ENCODE results near the gene GJB4. TPM values are rescaled to one million over a fixed set of nuclear protein-coding genes. Genes with fewer than 3 reads are reported as not detected.
"Not testable (repeated sequence)": the region's sequence is repeated elsewhere in the genome, so short reads cannot be mapped to it uniquely, and the experiment has no call there.

Gene GJB4
- total RNA-seq, 1 experiment from 2014 or later: not detected

DNA sequence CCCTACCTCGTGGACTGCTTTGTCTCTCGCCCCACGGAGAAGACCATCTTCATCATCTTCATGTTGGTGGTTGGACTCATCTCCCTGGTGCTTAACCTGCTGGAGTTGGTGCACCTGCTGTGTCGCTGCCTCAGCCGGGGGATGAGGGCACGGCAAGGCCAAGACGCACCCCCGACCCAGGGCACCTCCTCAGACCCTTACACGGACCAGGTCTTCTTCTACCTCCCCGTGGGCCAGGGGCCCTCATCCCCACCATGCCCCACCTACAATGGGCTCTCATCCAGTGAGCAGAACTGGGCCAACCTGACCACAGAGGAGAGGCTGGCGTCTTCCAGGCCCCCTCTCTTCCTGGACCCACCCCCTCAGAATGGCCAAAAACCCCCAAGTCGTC is 35.2 kb downstream of the GJB4 start:
- no peak for DNase-seq (ENCODE audit: low read depth)

DNA sequence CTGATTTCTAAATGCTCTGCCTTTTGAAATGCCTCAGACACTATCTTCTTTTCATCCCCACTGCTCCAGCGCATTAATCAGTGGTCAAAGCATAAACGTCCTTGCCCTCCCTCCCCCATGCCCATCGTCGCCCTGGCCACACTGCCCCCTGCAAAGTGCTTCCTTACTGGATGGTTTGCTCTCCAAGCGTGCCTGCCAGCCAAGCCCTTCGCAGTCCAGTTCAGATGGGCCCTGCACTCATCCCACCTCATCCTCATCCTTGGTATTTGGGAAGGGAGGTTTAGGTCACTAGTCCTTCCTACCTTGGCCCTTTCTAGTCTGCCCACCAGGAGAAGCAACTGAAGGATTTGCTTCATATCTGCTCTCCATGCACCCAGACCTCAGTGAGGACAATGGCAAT is 36.4 kb downstream of the GJB4 start:
- no peak for DNase-seq (ENCODE audit: low read depth)

DNA sequence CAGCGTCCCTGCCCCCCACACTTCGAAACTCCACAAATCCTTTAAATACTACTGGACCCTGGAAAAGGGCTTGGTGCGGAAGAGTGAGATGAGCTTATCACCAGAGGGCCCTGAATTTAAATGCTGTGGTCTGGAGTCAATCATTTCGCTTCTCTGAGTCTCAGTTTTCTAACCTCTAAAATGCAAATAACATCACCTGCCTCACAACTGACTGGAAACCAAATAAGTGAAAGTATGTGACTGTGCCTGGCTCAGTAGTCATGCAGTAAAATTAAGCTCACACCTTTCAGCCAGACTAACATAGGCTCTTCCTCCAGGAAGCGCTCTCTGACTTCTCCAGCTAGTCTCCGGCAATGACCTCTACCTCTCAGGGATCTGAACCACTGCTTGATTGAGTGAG is 37.5 kb downstream of the GJB4 start:
- DNase-seq (ENCODE audit: low read depth): no peak

DNA sequence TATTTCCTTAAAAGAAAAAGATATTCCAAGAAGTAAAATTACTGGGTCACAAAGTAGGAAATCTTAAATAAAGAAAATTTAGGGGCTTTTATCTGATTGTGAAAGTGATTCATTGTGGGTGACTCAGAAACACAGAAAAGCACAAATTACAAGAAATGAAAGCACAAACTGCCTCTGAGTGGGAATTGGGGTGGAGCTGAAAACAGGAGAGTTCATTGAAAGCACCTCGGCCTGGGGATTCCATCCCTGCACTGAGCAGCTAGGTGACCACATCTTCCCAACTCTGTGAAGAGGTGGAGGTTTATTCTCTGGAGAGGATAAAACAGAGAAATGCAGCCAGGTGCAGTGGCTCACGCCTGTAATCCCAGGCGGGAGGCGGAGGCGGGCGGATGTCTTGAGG is 40.7 kb downstream of the GJB4 start:
- DNase-seq (ENCODE audit: low read depth): no peak

DNA sequence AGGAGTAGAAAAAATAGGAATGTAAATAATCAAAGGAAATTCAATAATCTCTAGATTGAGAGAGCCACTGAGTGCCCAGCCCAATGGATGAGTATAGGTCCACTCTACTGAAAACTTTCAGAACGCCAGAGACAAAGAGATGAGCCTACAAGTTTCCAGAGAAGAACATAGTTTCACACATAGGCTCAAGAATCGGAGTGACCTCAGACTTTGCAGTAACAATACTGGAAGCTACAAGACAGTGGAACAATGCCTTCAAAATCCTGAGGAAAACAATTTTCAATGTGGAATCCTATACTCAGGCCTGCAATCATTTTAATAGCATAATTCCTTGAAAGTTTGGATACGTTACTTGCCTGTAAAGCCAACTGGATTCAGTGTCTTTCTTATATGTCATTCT is 44.2 kb downstream of the GJB4 start:
- DNase-seq (ENCODE audit: low read depth): no peak

DNA sequence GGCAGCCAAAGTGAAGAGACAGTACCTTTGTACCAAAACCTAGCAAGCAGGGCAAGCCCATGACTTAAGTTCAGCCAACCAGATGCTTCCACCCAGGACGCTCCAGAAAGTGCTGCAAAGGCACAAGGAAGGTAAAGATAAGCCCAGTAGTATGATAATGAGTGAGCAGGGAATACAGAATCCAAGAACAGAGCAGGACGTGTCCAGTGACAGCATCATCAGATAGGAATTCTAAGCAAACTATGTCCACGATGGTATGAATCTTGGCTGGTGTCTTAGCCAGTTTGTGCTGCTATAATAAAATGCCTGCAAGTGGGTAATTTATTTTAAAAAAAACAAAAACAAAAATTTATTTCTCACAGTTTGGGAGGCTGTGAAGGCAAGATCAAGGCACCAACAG is 46.9 kb downstream of the GJB4 start:
- DNase-seq (ENCODE audit: low read depth): no peak

DNA sequence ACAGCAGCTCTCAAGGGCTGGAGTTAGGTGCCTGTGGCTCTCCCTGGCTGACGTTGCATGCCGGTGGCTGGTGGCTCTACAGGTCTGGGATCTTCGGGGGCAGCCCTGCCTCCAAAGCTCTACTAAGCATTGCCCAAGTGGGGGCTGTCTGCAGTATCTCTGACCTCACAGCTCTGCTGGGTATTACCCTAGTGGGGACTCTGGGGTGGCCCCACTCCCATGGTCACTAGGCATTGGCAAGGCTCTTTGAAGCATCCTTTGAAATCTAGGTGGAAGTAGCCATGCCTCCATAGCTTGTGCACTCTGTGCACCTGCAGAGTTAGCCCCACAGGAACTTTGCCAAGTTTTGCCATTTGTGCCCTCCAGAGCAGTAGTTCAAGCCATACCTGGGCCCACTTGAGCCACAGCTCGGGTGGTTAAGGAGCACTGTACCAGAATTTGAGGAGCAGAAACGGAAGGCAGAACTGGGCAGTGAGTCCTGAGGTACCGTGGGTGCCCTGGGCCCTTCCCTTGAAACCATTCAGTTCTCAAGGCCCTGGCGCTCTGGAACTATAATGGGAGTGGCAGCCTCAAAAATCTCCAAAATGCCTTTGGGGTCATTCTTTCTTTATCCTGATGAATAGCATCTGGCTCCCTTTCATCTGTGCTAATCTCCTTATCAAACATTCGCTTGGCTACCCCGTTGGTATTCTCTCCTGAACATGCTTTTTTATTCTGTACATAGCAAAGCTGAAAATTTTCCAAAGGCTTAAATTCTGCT is 48.7 kb downstream of the GJB4 start:
- DNase-seq (ENCODE audit: low read depth): no peak

DNA sequence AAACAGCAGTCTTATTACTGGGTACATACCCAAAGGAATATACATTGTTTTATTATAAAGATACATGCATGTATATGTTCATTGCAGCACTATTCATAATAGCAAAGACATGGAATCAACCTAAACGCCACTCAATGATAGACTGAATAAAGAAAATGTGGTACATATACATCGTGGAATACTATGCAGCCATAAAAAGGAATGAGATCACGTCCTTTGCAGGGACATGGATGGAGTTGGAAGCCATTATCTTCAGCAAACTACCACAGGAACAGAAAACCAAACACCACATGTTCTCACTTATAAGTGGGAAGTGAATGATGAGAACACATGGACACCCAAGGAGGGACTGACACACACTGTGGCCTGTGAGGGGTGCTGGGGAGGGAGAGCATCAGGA is 51.2 kb downstream of the GJB4 start:
- not testable (repeated sequence) for DNase-seq (ENCODE audit: low read depth)

Other genes starting within 250 kb of the GJB4 start
- not detected in 2 replicates for gene GJB5, start 4.7 kb upstream of the GJB4 start, total RNA-seq (2014; rRNA removed)
- gene GJB3, start 21.5 kb downstream of the GJB4 start, total RNA-seq (2014; rRNA removed): not detected in 2 replicates
- gene GJA4, start 33.3 kb downstream of the GJB4 start, total RNA-seq (2014; rRNA removed): not detected in 2 replicates
- 36.4 and 37.5 TPM in 2 replicates for gene SMIM12, start 100.0 kb downstream of the GJB4 start, total RNA-seq (2014; rRNA removed)
- gene DLGAP3, start 169.9 kb downstream of the GJB4 start, total RNA-seq (2014; rRNA removed): 0.06 TPM in 1 of 2 replicates, not detected in the other
- 42.6 and 42.7 TPM in 2 replicates for gene TMEM35B, start 225.6 kb downstream of the GJB4 start, total RNA-seq (2014; rRNA removed)